Epithelial cell of prostate (primary cell): ENCODE results near the gene DCX.

Source experiments
- DNase-seq: peaks from one replicate; pipeline ENCODE4 v3.0.0-alpha.2; 2011; ENCODE audit warnings: low read depth, low spot score
- H3K27ac ChIP-seq: fragments of 450-650 bp; 2 replicates; pipeline ENCODE4 v1.5.1; 2017; ENCODE audit warnings: mild to moderate bottlenecking

The DCX gene

DNA sequence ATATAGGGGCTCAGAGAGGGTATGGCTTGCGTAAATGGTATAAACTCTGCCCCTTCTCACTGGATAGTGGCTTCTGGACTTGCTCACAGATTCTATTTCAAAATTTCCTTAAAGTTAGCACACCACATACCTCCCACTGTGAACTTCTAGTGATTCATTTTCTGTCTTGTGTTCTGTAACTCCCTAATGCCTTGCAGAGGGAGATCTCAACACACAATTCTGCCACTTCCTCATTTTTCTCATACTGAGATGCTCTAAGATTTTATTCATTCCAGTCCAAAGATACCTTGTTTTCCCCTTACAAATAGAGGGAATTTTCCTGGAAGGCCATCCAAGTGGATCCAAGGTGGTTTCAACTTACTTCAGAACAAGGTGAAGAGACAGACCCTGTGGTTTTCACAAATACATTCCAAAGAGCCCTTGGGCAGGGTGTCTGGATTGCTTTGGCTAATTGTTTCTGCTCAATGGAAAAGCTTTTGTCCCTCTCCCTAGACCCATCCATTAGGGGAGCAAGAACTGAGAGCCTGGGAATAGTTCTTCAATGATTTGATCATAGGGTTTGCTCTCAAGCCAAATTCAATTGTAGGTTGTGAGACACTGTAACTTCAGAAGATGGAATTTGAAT lies 89.6 kb downstream of the DCX start:
- no peak for DNase-seq
- H3K27ac ChIP-seq: no peak overlapping the region

DNA sequence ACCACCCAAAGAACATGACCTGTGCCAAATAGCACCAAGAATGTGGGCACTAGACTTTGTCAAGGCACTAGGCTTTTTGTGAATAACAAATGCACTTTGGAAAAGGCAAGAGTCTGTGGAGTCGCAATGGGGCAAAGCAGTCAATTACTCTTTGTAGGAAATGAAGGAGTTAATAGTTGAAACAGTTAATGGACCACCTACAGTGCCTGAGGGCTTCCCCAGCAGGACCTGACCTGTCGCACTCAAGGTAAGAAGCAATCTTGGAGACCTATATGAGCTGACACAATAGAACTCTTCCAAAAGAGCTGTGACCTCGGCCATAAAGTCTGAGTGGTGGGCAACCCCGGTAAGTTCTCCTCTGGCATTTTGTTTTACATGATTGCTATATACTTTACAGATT lies 92.5 kb downstream of the DCX start:
- DNase-seq: no peak
- no peak overlapping the region for H3K27ac ChIP-seq

DNA sequence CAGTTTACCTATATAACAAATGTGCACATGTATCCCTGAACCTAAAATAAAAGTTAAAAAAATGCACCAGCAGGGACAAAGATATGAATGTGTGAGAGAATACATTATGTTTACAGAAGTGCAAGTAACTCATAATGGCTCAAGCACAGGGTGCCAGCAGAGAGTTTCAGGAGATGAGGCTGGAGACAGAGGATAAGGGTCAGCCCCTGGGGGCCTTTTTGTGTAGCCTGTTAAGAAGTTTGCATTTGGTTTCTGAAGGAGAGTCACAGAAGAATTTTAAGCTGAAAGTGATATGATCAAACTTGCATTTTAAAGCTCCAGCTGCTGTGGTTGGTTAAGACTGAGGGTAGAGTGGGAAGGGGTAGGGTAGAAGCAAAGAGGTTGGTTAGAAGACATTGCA lies 93.1 kb downstream of the DCX start:
- DNase-seq: no peak
- H3K27ac ChIP-seq: no peak overlapping the region

DNA sequence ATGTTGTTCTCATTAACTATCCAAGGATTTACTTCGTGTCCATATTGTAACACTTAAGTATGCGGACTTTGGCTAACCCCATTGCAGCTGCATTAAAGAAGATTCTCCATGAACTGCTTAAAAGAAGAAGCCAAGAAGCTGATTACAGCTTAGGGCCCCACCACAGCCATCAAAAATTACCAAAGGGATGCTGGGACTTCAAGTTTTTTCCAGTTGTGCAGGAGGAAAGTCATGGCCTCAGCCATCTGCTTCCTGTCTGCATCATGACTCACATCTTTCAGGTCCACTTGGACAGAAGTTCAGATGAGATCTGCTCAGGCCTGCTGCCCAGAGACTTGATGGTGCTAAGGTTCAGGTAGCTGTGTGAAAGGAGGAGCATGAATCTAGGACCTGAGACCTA lies 102.9 kb downstream of the DCX start:
- DNase-seq: no peak
- no peak overlapping the region for H3K27ac ChIP-seq

DNA sequence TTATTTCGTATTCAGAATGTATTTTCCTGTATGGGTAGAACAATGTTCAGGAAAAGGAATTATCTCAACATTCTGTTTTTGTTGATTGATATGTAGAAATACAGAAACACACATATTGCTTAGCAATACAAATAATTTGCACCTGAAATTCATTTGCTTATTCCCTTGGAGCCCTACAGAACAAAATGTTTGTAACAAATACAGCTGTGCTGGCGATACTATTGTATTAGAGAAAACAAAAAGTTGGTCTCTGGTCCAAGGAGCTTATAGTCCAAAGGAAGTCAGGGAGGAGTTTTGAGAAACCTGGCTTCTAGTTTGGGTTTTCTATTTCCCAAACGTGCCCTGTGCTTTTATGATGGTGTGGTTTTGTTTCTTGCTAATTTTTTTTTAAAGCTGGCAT lies 104.0 kb downstream of the DCX start:
- no peak for DNase-seq
- H3K27ac ChIP-seq: no peak overlapping the region

DNA sequence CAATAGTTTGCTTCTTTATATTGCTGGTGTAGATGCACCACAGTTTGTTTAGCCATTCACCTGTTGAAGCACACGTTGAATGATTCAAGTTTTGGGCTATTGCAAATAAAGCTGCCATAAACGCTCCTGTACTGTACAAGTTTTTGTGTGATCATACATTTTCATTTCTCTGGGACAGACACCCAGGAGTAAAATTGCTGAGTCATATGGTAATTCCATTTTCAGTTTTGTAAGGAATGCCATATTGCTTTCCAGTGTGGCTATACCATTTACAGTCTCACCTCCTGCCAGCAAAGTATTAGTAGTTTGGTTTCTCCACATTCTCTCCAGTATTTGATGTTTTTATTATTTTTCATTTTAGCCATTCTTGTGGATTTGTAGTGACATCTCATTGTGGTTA lies 109.7 kb downstream of the DCX start:
- H3K27ac ChIP-seq: no peak overlapping the region
- no peak for DNase-seq

DNA sequence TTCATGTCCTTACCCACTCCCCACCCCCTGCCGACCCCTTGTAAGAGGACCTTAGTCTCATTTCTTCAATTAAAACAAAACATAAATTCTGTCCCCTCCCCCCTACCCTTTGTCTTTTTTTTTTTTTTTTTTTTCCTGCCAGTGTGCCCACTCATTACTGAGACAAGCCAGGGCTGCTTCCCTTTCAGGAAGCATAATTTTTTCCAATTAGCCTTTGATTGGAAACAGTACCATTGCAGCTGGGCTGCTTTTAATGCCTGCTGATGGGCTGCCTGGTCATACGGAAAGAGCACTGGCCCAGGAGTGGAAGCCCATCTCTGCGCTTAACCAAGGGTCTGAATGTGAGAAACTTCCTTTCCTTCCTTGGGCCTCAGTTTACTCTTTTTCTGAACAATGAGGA lies 123.2 kb downstream of the DCX start:
- H3K27ac ChIP-seq: no peak overlapping the region
- no peak for DNase-seq

DNA sequence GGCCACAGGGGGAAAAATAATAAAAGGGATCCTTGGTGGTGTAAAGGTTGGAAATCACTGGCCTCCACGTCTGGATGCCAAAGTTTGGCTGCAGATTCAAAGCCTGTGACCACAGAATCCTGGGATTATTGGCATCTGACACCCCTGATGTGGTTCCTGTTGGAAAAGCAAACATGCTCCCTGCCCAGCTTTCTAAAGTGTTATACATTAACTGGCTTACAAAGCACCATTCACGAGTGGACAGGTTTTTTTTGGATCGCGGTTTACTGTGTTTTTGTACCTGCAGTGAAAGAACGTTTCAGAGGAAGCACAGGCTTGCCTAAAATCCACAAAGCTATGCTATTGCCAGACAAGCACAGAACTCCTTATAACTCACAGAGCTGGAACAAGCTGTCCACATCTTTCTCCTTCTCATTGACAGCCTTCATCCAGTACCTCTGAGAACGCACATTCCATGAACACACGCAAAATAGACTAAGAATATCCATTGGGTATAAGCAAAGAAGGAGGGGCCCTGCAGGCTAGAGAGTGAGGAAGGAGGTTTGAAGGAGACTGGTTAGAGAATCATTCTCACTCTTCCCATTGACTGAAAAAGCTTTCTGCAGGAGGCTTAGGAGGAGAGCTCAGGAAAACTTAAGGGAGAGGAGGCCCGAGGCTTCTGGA lies 127.2 kb downstream of the DCX start:
- H3K27ac ChIP-seq: no peak overlapping the region
- DNase-seq: no peak

DNA sequence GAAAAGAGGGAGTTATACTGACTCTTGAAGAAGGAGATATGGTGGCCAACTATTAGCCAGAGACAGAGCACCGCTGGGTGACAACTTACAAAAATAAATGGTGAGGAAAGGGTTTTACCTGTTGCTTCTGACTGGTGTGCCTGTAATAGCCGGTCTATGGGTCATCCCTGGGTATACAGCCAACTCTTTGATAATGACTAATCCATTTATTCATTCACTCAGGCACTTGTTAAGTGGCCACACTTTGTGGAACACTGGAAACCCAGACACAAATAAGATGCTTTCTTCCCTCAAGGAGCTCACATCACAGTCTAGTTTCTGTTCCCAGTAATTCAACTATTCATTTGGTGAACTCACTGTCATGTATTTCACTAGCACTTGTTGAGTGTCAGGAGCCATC lies 128.5 kb downstream of the DCX start:
- DNase-seq: no peak
- H3K27ac ChIP-seq: no peak overlapping the region

DNA sequence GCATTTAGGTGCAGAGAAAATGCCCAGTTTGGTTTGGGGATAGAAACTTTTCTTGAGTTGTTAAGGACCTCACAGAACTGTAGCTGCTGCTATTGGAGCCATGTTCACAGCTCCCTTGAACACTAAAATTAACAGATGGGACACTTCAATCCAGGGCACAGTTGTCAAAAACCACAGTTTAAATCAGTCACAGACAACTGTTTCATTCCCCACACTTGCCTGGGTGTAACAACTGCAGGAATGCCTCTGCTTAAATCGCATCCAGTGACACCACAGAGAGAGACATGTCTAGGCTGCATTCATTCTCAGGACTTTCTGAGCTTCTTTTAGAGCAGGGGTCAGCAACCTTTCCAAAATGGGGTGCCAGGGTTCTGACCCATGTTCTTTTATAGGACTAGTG lies 129.0 kb downstream of the DCX start:
- no peak overlapping the region for H3K27ac ChIP-seq
- no peak for DNase-seq

DNA sequence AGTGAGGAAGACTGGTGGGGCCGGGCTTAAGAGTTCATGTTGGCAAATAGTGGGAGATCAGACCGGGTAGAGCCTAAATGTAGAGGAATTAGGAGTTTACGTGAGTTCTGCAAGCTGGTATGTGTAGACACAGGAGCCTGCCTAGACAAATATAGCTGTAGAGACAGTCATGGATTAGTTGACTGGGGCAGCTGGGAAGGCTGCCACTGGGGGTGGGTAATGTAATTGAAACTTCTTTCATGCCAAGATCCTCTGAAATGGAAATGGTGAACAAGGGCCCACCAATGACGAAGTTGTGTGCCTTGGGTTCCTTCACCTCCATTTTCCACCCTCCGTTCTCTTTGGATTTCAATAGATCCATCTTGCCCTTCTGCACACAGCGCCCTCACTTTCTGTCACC lies 129.9 kb downstream of the DCX start:
- H3K27ac ChIP-seq: no peak overlapping the region
- no peak for DNase-seq

DNA sequence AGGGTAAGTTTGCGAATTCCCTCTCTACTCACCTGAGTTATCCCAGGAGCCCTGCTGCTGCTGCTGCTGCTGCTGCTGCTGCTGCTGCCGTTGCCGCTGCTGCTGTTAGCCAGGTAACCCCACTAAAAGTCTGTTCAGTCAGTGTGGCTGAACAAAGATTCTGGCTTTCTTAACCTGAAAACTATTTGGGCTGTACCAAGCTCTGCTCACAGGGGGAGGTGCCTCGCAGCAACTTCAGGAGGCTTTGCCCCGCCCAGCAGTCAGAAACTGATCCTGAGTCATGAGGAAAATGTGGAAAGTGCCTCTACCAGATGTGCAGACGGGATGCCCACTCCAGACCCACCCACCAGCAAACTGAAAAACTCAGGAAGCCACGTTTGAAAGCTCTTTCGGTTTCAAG lies 141.7 kb downstream of the DCX start, which contains the start of gene CAPN6:
CAPN6 (minus strand) TSS at position 145 of the 400 bp plus-strand sequence. CDS start 6,547 bp downstream, outside the sequence.
- no peak within 1 kb of the TSS for H3K27ac ChIP-seq
- DNase-seq: no peak

DNA sequence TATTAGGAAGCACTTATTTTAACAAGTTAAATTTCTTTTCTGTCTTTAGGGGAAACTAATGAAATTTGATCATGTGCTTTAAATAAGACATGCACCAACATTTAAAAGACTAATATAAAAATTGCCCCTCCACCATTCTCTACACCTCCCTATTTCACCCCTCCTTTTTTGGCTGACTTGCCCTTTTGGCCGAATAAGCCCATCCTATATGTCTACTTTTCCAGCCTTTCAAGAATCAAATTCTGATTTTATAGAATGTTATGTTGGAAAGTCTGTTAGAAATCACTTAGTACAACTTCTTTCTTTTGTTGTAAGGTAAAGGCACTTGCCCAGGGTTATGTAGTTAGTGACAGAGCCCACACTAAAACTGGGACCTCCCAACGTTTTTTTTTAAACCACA lies 143.5 kb downstream of the DCX start:
- no peak overlapping the region for H3K27ac ChIP-seq
- no peak for DNase-seq

DNA sequence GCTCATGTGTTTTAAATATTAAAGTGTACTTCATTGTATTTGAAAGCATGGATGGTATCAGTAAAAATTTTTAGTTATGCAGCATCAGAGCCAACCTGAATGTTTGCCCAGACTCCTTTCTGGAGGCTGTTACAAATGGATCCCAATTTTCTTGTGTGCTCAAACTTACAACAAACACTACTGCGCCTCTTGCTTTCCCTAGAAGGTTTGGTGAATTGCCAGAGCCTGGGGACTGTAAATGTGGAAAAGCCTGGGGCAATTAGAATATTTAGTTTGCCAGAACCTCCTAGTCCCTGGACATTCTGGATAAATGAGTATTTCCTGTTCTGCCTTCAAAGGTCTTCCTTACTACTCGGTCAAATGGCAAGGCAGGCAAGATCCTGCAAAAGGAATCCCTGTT lies 146.5 kb downstream of the DCX start:
- no peak for DNase-seq
- no peak overlapping the region for H3K27ac ChIP-seq

DNA sequence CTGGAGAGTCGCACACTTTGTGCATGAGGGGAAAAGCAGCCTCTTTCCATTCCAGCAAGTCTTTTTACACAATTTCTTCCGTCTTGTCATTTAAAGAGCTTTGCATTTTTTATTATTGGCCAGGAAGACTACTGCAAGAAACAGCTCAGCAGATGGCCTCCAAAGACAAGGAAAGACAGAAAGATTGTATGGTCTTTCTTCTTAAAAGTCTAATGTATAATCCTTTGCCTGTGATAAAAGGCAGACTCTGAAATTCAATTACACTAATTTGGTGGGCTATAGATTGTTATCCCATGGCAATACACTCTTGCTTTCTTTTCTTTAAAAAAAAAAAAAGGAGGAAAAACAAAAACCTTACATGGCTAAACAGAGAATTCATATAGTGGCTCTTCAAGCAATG lies 147.6 kb downstream of the DCX start:
- no peak for DNase-seq
- no peak overlapping the region for H3K27ac ChIP-seq

DNA sequence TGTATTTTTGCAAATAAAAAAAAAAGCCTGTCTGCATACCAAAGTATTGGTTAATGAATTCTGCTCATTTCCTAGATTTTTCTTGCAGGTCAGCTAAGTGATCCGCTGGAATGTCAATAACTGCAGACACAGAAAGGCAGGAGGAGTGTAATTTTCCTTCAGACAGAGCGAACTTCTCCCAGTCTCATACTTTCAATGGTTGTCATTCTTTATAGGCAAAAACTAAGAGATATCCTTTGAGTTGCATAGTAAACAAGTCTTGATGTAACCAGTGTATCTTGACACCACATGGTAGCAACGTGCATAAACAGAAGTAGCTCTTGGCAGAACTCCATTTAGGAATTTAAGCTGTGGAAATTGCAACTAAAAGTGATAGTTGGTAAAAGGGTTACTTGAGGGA lies 149.9 kb downstream of the DCX start:
- DNase-seq: no peak

DNA sequence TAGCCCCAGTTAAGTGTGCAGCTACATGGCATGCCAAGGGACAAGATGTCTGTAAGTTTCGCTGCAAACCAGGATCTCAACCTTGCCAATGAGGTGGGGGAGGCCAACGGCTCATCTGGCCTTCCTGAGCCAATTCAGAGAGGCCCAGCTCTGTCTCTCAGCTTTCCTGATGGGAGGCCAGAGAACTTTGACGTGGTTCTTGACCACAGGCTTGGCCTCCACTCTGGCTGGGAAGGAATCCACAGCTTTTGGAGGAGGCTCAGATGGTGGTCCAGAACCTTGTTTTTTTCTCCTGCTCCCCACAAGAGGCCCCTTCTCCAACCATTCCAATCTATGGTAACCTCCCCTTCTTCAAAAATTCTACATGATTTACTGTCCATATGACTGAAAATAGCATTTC lies 151.5 kb downstream of the DCX start:
- no peak for DNase-seq
- no peak overlapping the region for H3K27ac ChIP-seq

More for the DNA sequence above, 149.9 kb downstream of the DCX start:
- H3K27ac ChIP-seq: no peak overlapping the region

DNA sequence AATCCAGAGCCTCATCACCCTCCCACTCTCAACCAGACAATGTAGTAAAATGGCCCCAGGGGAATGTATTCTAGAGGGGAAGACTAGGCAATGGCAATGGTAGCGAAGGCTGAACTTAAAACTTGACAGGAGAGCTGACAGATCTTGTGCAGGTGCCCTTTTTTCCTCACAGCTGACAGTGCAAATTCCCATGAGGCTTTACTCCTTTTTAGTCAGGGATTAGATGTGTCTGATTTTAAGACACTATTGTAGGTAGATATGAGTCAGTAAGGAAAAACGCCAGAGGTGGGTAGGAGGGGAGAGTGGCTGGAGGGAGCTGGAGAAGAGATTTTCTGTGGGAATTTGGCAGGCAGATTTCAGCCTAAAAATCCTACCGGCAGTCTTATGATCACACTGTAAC lies 152.4 kb downstream of the DCX start:
- DNase-seq: no peak
- H3K27ac ChIP-seq: no peak overlapping the region

DNA sequence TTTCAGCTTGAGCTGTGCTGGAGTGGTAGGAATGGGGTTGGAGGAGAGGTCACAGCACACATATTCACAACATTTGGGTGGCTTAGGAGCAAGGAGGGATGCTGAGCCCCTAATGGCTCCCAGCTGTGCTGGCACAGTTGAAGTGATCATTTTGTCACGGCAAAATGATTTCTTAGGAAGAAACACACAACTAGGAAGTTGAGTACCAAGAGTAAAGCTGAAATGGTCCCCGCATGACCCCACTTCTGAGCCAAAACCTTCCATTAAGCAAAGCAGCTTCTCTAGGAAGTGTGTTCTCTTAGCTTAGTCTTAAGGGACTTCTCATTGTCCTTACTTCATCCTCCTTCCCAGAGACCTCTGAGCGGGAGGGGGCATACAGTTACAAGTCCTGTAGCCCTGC lies 154.3 kb downstream of the DCX start:
- no peak for DNase-seq
- no peak overlapping the region for H3K27ac ChIP-seq

DNA sequence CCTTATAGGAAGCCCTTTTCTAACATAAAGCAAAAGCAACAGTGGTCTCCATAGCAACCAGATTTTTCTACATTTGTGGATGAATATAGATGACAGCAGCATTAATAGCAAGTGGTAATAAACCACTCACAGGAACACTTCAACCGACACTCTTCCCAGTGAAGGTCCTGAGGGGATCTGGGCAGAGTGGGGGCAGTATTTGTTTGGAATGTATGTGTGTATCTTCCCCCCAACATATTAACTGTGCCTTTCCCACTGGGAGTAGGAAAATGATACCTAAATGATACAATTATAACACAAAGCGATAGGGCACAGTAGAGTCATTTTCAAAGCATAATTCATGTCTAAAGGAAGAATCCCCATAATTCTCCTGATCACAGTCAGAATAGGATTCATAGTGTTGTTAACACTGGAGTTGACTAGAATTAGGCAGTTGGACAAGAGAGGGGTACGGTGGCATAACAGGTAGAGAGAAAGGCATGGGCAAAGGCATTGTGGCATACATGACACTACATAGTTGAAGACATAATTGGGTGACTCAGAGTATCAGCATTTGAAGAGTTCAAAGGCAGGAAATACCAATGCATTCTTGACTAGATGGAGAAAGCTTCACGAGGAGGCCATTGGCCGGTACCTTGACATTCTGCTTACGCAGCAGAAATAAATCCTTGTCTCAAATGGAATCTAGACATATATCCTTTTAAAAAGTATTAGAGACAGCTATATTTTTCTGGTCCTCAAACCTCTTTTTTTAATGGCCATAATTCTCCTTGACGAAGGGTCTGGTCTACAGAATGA lies 156.9 kb downstream of the DCX start:
- no peak for DNase-seq
- no peak overlapping the region for H3K27ac ChIP-seq

DNA sequence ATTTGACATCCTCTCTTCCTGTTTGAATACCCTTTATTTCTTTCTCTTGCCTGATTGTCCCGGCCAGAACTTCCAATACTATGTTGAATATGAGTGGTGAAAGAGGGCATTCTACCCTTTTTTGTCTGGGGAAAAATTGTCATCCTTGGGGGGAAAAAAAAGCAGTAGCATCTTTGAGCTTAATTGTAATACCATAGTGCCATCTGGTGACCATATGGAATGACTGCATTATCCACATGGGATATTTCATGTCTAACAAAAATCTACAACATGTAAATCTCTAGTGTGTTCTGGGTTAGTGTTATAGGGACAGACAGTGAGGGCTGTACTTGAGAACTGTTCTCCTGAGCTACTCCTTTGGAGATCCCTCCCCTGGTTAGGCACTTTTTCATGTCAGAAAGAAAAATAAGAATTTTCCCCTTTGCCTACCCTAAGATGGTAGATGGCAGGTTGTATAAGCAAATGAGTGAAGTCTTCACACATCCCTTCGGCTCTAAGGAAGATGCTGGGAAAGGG lies 167.7 kb downstream of the DCX start:
- no peak for DNase-seq
- H3K27ac ChIP-seq: no peak overlapping the region
